ENCODE results near the gene SFI1.

- TF ChIP-seq, protein P1, sequence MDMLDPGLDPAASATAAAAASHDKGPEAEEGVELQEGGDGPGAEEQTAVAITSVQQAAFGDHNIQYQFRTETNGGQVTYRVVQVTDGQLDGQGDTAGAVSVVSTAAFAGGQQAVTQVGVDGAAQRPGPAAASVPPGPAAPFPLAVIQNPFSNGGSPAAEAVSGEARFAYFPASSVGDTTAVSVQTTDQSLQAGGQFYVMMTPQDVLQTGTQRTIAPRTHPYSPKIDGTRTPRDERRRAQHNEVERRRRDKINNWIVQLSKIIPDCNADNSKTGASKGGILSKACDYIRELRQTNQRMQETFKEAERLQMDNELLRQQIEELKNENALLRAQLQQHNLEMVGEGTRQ (IDR thresholded peaks at IDR 0.05; ENCODE audit: low read depth, low read length): no peak
- TF ChIP-seq, protein P2, sequence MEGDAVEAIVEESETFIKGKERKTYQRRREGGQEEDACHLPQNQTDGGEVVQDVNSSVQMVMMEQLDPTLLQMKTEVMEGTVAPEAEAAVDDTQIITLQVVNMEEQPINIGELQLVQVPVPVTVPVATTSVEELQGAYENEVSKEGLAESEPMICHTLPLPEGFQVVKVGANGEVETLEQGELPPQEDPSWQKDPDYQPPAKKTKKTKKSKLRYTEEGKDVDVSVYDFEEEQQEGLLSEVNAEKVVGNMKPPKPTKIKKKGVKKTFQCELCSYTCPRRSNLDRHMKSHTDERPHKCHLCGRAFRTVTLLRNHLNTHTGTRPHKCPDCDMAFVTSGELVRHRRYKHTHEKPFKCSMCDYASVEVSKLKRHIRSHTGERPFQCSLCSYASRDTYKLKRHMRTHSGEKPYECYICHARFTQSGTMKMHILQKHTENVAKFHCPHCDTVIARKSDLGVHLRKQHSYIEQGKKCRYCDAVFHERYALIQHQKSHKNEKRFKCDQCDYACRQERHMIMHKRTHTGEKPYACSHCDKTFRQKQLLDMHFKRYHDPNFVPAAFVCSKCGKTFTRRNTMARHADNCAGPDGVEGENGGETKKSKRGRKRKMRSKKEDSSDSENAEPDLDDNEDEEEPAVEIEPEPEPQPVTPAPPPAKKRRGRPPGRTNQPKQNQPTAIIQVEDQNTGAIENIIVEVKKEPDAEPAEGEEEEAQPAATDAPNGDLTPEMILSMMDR (conservative IDR thresholded peaks at IDR 0.05; ENCODE audit: low read depth, low read length): no peak
- TF ChIP-seq RFX5 (IDR thresholded peaks at IDR 0.05; ENCODE audit: low read depth, low read length) (no peak), SMC3 (IDR thresholded peaks at IDR 0.05; ENCODE audit: low read depth, low read length) (no peak), MAZ (IDR thresholded peaks at IDR 0.05; ENCODE audit: borderline replicate concordance, low read depth, low read length) (no peak), CEBPB (IDR thresholded peaks at IDR 0.05; ENCODE audit: low read depth, low read length) (no peak), MXI1 (IDR thresholded peaks at IDR 0.05; ENCODE audit: borderline replicate concordance, low read depth, low read length) (no peak), POLR2A (IDR thresholded peaks at IDR 0.05; ENCODE audit: low read depth, low read length) (no peak), RCOR1 (IDR thresholded peaks at IDR 0.05; ENCODE audit: insufficient replicate concordance, low read length) (no peak)
Measured at GRCh38 chr22:31538815-31539214, 42.5 kb downstream of the SFI1 start.

Data from IMR-90 (cell line).